Thyroid gland (tissue), 4 donors: ENCODE data around the gene LCA5.

Experiments
- CTCF ChIP-seq, 6 experiments: fragments of 200-600 bp in 3 of 6; fragments of 450-650 bp in 3 of 6; sonication (generic) in 3 of 6; IDR thresholded peaks; one replicate each; pipeline ENCODE4 v1.5.1; 2016 to 2019; ENCODE audit warnings: antibody characterized with exemption in 6 of 6, mild to moderate bottlenecking in 2 of 6, inconsistent platforms in 1 of 6, moderate library complexity in 1 of 6
- POLR2A ChIP-seq, 2 donors: fragments of 450-650 bp; IDR thresholded peaks; one replicate each; pipeline ENCODE4 v1.6.1; 2017; ENCODE audit warnings: antibody characterized with exemption in 2 of 2, mild to moderate bottlenecking in 2 of 2, moderate library complexity in 1 of 2

GRCh38 chr6:79510707-79511106 lies 26.5 kb downstream of the LCA5 start:
- TF ChIP-seq CTCF (IDR thresholded peaks at IDR 0.05) (no peak), POLR2A (IDR thresholded peaks at IDR 0.05) (no peak)
